ENCODE data around the gene ZNF385A.

Gene ZNF385A

DNA sequence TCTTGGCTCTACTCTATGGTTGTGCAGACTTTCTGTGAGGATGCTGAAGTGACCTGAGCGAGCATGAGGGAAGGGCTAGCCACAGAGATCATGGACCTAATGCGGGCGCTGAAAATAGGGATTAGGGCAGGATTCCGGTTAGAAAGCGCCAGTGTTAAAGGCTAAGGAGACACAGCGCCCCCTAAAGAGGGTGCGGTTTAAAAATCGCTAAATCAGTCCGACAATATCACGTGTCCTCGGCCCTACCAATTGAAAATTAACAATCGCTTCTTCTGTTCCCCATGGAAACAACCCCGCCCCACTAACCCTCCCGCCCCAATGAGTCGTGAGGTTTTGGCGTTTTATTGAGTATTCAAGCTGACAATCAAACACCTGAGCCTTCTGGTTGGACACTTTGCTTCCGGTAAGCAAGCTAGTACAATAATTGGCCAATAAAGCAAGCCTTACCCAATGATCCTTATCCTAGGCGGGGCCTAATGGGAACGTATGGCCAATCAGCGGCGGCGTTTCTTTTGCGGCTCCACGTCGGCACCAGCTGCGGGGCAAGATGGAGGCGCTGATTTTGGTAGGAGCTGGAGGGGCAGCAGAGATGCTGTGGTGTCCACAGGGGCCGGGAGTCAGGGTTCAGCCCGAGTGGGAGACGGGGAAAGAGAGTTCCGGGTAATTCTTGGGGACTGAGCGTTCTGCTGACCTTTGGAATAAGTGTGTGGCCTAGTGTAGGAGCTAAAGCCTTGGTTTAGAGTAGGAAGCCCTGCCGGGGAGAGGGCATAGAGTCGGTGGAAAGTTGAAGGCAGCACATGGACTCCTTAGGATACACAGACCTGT is 59.7 kb downstream of the ZNF385A start, which contains the start of gene COPZ1:
Gene COPZ1 (plus strand): TSS at position 515 of the 825 bp plus-strand sequence. CDS start 33 bp downstream, at position 548.
- DNase-seq (ENCODE audit: low read depth) = peak; percentile 99

DNA sequence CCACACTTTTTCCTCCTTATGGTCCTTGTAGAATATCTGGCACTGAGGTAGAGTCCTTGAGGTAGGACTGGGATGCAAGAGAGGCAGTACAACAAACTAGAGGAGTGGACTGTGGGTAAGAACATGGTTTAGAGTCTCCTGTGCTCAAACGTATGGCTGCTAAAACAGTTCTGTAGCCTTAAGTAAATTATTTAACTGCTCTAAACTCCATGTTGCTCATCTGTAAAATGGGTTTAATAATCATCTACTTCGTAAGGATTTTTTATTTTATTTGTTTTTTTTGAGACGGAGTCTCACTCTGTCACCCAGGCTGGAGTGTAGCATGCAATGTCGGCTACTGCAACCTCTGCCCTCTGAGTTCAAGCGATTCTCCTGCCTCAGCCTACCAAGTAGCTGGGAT is 63.2 kb downstream of the ZNF385A start:
- DNase-seq (ENCODE audit: low read depth) = no peak
